ENCODE results near the gene ATXN2L.
"Not testable (repeated sequence)": the region's sequence is repeated elsewhere in the genome, so short reads cannot be mapped to it uniquely, and the experiment has no call there.

The ATXN2L gene

GRCh38 chr16:28822520-28823290 lies at the start of gene ATXN2L:
ATXN2L (plus strand) TSS chr16:28822999; CDS start chr16:28823260, 261 bp downstream.
- in situ Hi-C loops (cut with MboI; ENCODE audit: low pct_unique_long_range_greater_than_20kb, low sequenced_read_pairs) = no loop called here
- peak; percentile 94 for DNase-seq

- in situ Hi-C loops (cut with MboI; ENCODE audit: low pct_unique_long_range_greater_than_20kb, low sequenced_read_pairs); DNase-seq: not testable (repeated sequence)
Measured at GRCh38 chr16:28781697-28782096, 41.1 kb upstream of the ATXN2L start.

- DNase-seq; in situ Hi-C loops (cut with MboI; ENCODE audit: low pct_unique_long_range_greater_than_20kb, low sequenced_read_pairs): not testable (repeated sequence)
Measured at GRCh38 chr16:28782357-28782756, 40.4 kb upstream of the ATXN2L start.

- DNase-seq; in situ Hi-C loops (cut with MboI; ENCODE audit: low pct_unique_long_range_greater_than_20kb, low sequenced_read_pairs): not testable (repeated sequence)
Measured at GRCh38 chr16:28802235-28803019, 20.4 kb upstream of the ATXN2L start.

- in situ Hi-C loops (cut with MboI; ENCODE audit: low pct_unique_long_range_greater_than_20kb, low sequenced_read_pairs); DNase-seq: not testable (repeated sequence)
Measured at GRCh38 chr16:28807445-28808120, 15.2 kb upstream of the ATXN2L start.

- DNase-seq = no peak
- in situ Hi-C loops (cut with MboI; ENCODE audit: low pct_unique_long_range_greater_than_20kb, low sequenced_read_pairs) = no loop called here
Measured at GRCh38 chr16:28820016-28820415, 2.8 kb upstream of the ATXN2L start.

GRCh38 chr16:28820546-28820945 lies 2.3 kb upstream of the ATXN2L start:
- DNase-seq; in situ Hi-C loops (cut with MboI; ENCODE audit: low pct_unique_long_range_greater_than_20kb, low sequenced_read_pairs): not testable (repeated sequence)

- peak; percentile 32 for DNase-seq
Measured at GRCh38 chr16:28821874-28822519, 802 bp upstream of the ATXN2L start.

GRCh38 chr16:28823291-28823872 lies 583 bp downstream of the ATXN2L start:
- in situ Hi-C loops (cut with MboI; ENCODE audit: low pct_unique_long_range_greater_than_20kb, low sequenced_read_pairs) = no loop called here
- DNase-seq = no peak

More at GRCh38 chr16:28821874-28822519, 802 bp upstream of the ATXN2L start:
- in situ Hi-C loops (cut with MboI; ENCODE audit: low pct_unique_long_range_greater_than_20kb, low sequenced_read_pairs) = no loop called here

- in situ Hi-C loops (cut with MboI; ENCODE audit: low pct_unique_long_range_greater_than_20kb, low sequenced_read_pairs) = no loop called here
Measured at GRCh38 chr16:28823873-28824716, 1.3 kb downstream of the ATXN2L start.

GRCh38 chr16:28824717-28824973 lies 1.8 kb downstream of the ATXN2L start:
- no peak for DNase-seq
- in situ Hi-C loops (cut with MboI; ENCODE audit: low pct_unique_long_range_greater_than_20kb, low sequenced_read_pairs) = no loop called here

More at GRCh38 chr16:28823873-28824716, 1.3 kb downstream of the ATXN2L start:
- peak; percentile 97 for DNase-seq

GRCh38 chr16:28826141-28826540 lies 3.3 kb downstream of the ATXN2L start:
- in situ Hi-C loops (cut with MboI; ENCODE audit: low pct_unique_long_range_greater_than_20kb, low sequenced_read_pairs) = no loop called here
- no peak for DNase-seq

- in situ Hi-C loops (cut with MboI; ENCODE audit: low pct_unique_long_range_greater_than_20kb, low sequenced_read_pairs) = no loop called here
- DNase-seq = no peak
Measured at GRCh38 chr16:28829747-28830146, 6.9 kb downstream of the ATXN2L start.

- in situ Hi-C loops (cut with MboI; ENCODE audit: low pct_unique_long_range_greater_than_20kb, low sequenced_read_pairs) = no loop called here
- no peak for DNase-seq
Measured at GRCh38 chr16:28830531-28830930, 7.7 kb downstream of the ATXN2L start.

GRCh38 chr16:28834349-28834748 lies 11.6 kb downstream of the ATXN2L start:
- DNase-seq = no peak
- in situ Hi-C loops (cut with MboI; ENCODE audit: low pct_unique_long_range_greater_than_20kb, low sequenced_read_pairs) = no loop called here

- DNase-seq = no peak
- in situ Hi-C loops (cut with MboI; ENCODE audit: low pct_unique_long_range_greater_than_20kb, low sequenced_read_pairs) = no loop called here
Measured at GRCh38 chr16:28834873-28835863, 12.4 kb downstream of the ATXN2L start.
